ENCODE data around the gene PAFAH1B2. TPM values are rescaled to one million over a fixed set of nuclear protein-coding genes. Genes with fewer than 3 reads are reported as not detected.

Gene PAFAH1B2
- 100 to 1,000 TPM; 114 to 115 TPM for total RNA-seq
- polyA plus RNA-seq (2013, experiment 1 of 2), result 70.0 TPM
- polyA plus RNA-seq (2013, experiment 2 of 2), result 63.5 TPM
- long read RNA-seq, experiment 1, full-length matches to known transcripts, result 3 of 19 reads
- long read RNA-seq, experiment 1, partial matches to known transcripts, result 0 of 19 reads
- long read RNA-seq, experiment 1, other reads (novel, unspliced or antisense), result 16 of 19 reads
- long read RNA-seq, experiment 2, full-length matches to known transcripts, result 27 of 39 reads
- long read RNA-seq, experiment 2, partial matches to known transcripts, result 1 of 39 reads
- long read RNA-seq, experiment 2, other reads (novel, unspliced or antisense), result 11 of 39 reads
- long read RNA-seq, experiment 3, full-length matches to known transcripts, result 28 of 39 reads
- long read RNA-seq, experiment 3, partial matches to known transcripts, result 0 of 39 reads
- long read RNA-seq, experiment 3, other reads (novel, unspliced or antisense), result 11 of 39 reads
- long read RNA-seq, experiment 4, full-length matches to known transcripts, result 10 of 15 reads
- long read RNA-seq, experiment 4, partial matches to known transcripts, result 1 of 15 reads
- long read RNA-seq, experiment 4, other reads (novel, unspliced or antisense), result 4 of 15 reads

- peak within 1 kb of the TSS; percentile 81 for H3K27ac ChIP-seq (ENCODE audit: low read depth, low read length)
- 2 to 3% methylated on average over 19 to 42 of the region's 48 CpGs for WGBS, 2 experiments (ENCODE audit: insufficient coverage in 1 of 2, insufficient read length in 1 of 2)
- Mint-ChIP-seq H3K9me3 (no peaks in the 10 kb centered on the region), H3K4me3 (peak within 1 kb of the TSS; percentile 88), H3K36me3 (ENCODE audit: low read depth) (peaks cover 33% of the 10 kb centered on the region), H3K27me3 (ENCODE audit: insufficient read depth) (peaks cover 10% of the 10 kb centered on the region), H3K27ac (peak within 1 kb of the TSS; percentile 94), H3K4me1 (peaks cover 27% of the 10 kb centered on the region)
- peak within 1 kb of the TSS; percentile 96 for H3K4me3 ChIP-seq (ENCODE audit: low read length)
- DNase-seq, result peak; percentile 98
- peak within 1 kb of the TSS; percentile 71 for H3K9ac ChIP-seq (ENCODE audit: extremely low read depth, low read length, poor library complexity, severe bottlenecking)
- H3K4me1 ChIP-seq (ENCODE audit: control insufficient read depth, insufficient read depth, low read length), result no peaks in the 10 kb centered on the region
- H3K27me3 ChIP-seq (ENCODE audit: control insufficient read depth, insufficient read depth, low read length, poor library complexity, severe bottlenecking), result no peaks in the 10 kb centered on the region
- TF ChIP-seq CTCF (conservative IDR thresholded peaks at IDR 0.05), result no peak
- peaks cover 25% of the 10 kb centered on the region for H3K36me3 ChIP-seq (ENCODE audit: control insufficient read depth, insufficient read depth, low read length)
- no peaks in the 10 kb centered on the region for H3K9me3 ChIP-seq (ENCODE audit: control insufficient read depth, low read length)
These were observed at the start of gene PAFAH1B2 for GRCh38 chr11:117143871-117144476. TSS of gene PAFAH1B2 (plus strand) at chr11:117144287. CDS start at chr11:117152448, 8,161 bp downstream.

- TF ChIP-seq CTCF (conservative IDR thresholded peaks at IDR 0.05), result no peak
- WGBS, 2 experiments (ENCODE audit: insufficient coverage in 1 of 2, insufficient read length in 1 of 2), result 62 to 79% methylated on average over 4 of the region's 4 CpGs
- no peak for DNase-seq
- H3K27me3 ChIP-seq (ENCODE audit: control insufficient read depth, insufficient read depth, low read length, poor library complexity, severe bottlenecking), result no peaks in the 10 kb centered on the region
- H3K27ac ChIP-seq (ENCODE audit: low read depth, low read length), result no peak overlapping the region
- Mint-ChIP-seq H3K36me3 (ENCODE audit: low read depth) (peaks cover 14% of the 10 kb centered on the region), H3K27me3 (ENCODE audit: insufficient read depth) (no peaks in the 10 kb centered on the region), H3K27ac (no peak overlapping the region), H3K4me3 (no peak overlapping the region), H3K4me1 (peaks cover 37% of the 10 kb centered on the region), H3K9me3 (peaks cover 3% of the 10 kb centered on the region)
- no peak overlapping the region for H3K9ac ChIP-seq (ENCODE audit: extremely low read depth, low read length, poor library complexity, severe bottlenecking)
- H3K4me1 ChIP-seq (ENCODE audit: control insufficient read depth, insufficient read depth, low read length), result peaks cover 8% of the 10 kb centered on the region
- H3K36me3 ChIP-seq (ENCODE audit: control insufficient read depth, insufficient read depth, low read length), result peaks cover 23% of the 10 kb centered on the region
- peaks cover 8% of the 10 kb centered on the region for H3K9me3 ChIP-seq (ENCODE audit: control insufficient read depth, low read length)
- peak overlapping the region; percentile 97 for H3K4me3 ChIP-seq (ENCODE audit: low read length)
These were observed 49.3 kb upstream of the PAFAH1B2 start for GRCh38 chr11:117094776-117095175.

GRCh38 chr11:117095284-117096161, 48.6 kb upstream of the PAFAH1B2 start:
- peaks cover 8% of the 10 kb centered on the region for H3K9me3 ChIP-seq (ENCODE audit: control insufficient read depth, low read length)
- peak overlapping the region; percentile 98 for H3K4me3 Mint-ChIP-seq
- peaks cover 23% of the 10 kb centered on the region for H3K36me3 ChIP-seq (ENCODE audit: control insufficient read depth, insufficient read depth, low read length)
- H3K27me3 Mint-ChIP-seq (ENCODE audit: insufficient read depth), result no peaks in the 10 kb centered on the region
- no peaks in the 10 kb centered on the region for H3K27me3 ChIP-seq (ENCODE audit: control insufficient read depth, insufficient read depth, low read length, poor library complexity, severe bottlenecking)
- DNase-seq, result no peak
- peaks cover 8% of the 10 kb centered on the region for H3K4me1 ChIP-seq (ENCODE audit: control insufficient read depth, insufficient read depth, low read length)
- no peak overlapping the region for H3K27ac ChIP-seq (ENCODE audit: low read depth, low read length)
- no peak for TF ChIP-seq CTCF (conservative IDR thresholded peaks at IDR 0.05)
- WGBS, 2 experiments (ENCODE audit: insufficient coverage in 1 of 2, insufficient read length in 1 of 2), result 79 to 94% methylated on average over 8 to 9 of the region's 9 CpGs
- peaks cover 13% of the 10 kb centered on the region for H3K36me3 Mint-ChIP-seq (ENCODE audit: low read depth)
- peaks cover 3% of the 10 kb centered on the region for H3K9me3 Mint-ChIP-seq
- H3K9ac ChIP-seq (ENCODE audit: extremely low read depth, low read length, poor library complexity, severe bottlenecking), result peak overlapping the region; percentile 0
- H3K4me3 ChIP-seq (ENCODE audit: low read length), result peak overlapping the region; percentile 97
- peak overlapping the region; percentile 86 for H3K27ac Mint-ChIP-seq
- peaks cover 40% of the 10 kb centered on the region for H3K4me1 Mint-ChIP-seq

Data from endodermal cell (in vitro differentiated cells).